ENCODE data around the gene GRID1.
"Not testable (repeated sequence)": the region's sequence is repeated elsewhere in the genome, so short reads cannot be mapped to it uniquely, and the experiment has no call there.

- not testable (repeated sequence) for TF ChIP-seq POLR2AphosphoS5, POLR2A (IDR thresholded peaks at IDR 0.05)
These were observed 128.5 kb downstream of the GRID1 start for GRCh38 chr10:86238089-86238488.
